GM12873 (cell line): ENCODE data around the gene ASPG.
A peak's percentile ranks its signal among the peaks of the same experiment; 100 is the strongest.

Experiments
- TF ChIP-seq, protein P1 (sequence below): IDR thresholded peaks from 2 replicates; pipeline ENCODE4 v1.5.1; 2012; ENCODE audit warnings: low read depth, mild to moderate bottlenecking, moderate library complexity, low read length, control low read depth; ENCODE audit not compliant: insufficient read depth; ENCODE audit errors: missing control alignments

The ASPG gene

DNA sequence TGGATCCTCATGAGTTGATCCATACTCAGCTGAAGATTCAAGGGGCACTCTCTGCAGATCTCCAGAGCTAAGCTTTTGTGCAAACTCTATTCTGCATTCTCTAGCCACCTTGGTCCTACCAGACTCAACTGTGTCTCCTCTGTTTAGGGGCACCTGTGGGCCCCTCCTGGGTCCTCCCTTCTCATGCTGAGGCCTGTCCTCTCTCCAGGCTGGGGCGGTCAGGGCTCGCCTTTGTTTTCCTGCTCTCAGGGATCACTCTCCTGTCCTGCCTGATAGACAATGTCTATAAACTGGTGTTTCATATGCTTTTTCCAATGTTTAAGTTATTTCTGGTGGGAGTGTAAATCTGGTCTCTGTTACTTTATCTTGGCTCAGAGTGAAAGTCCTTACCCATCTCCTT lies 41.3 kb downstream of the ASPG start:
- TF ChIP-seq, protein P1, sequence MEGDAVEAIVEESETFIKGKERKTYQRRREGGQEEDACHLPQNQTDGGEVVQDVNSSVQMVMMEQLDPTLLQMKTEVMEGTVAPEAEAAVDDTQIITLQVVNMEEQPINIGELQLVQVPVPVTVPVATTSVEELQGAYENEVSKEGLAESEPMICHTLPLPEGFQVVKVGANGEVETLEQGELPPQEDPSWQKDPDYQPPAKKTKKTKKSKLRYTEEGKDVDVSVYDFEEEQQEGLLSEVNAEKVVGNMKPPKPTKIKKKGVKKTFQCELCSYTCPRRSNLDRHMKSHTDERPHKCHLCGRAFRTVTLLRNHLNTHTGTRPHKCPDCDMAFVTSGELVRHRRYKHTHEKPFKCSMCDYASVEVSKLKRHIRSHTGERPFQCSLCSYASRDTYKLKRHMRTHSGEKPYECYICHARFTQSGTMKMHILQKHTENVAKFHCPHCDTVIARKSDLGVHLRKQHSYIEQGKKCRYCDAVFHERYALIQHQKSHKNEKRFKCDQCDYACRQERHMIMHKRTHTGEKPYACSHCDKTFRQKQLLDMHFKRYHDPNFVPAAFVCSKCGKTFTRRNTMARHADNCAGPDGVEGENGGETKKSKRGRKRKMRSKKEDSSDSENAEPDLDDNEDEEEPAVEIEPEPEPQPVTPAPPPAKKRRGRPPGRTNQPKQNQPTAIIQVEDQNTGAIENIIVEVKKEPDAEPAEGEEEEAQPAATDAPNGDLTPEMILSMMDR, result no peak

- TF ChIP-seq, protein P1, result no peak
Measured at GRCh38 chr14:104128981-104129380, 43.5 kb downstream of the ASPG start.

- TF ChIP-seq, protein P1, result no peak
Measured at GRCh38 chr14:104129556-104129955, 44.1 kb downstream of the ASPG start.

- TF ChIP-seq, protein P1, result peak; percentile 68
Measured at GRCh38 chr14:104130974-104131651, 45.6 kb downstream of the ASPG start.

GRCh38 chr14:104131968-104132732 lies 46.6 kb downstream of the ASPG start:
- TF ChIP-seq, protein P1, result no peak

GRCh38 chr14:104132981-104133380 lies 47.5 kb downstream of the ASPG start:
- TF ChIP-seq, protein P1, result no peak

DNA sequence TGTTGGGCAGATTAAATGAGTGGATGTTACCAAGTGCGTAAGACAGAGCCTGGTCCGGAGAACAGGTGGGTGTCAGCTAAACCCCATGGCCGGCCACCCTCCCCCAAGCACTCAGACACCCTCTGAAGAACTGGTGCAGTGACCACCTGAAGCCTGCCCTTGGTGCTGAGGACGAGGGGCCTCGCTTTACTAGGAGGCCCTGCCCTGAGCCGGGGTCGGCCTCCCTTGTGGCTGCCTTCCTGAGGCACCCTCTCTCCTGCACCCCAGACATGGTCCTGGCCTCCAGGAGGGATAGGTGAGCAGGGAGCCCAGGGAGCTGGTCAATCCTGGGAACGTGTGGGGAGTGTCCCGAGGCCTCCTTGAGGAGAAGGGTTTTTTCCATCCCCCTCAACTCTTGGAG lies 48.0 kb downstream of the ASPG start:
- TF ChIP-seq, protein P1, result no peak
